Lower lobe of right lung (tissue), 2 donors: ENCODE results near the gene TEKTIP1. TPM values are rescaled to one million over a fixed set of nuclear protein-coding genes. Genes with fewer than 3 reads are reported as not detected.
"Not testable (repeated sequence)": the region's sequence is repeated elsewhere in the genome, so short reads cannot be mapped to it uniquely, and the experiment has no call there.

ENCODE experiments used
- ATAC-seq, 2 donors: fragments of 200-7000 bp; cut with Tn5 transposase; one replicate each; pipeline ENCODE4 v1.9.1; 2020 to 2022; ENCODE audit warnings: mild to moderate bottlenecking in 2 of 2, moderate library complexity in 2 of 2
- DNase-seq: peaks from one replicate; pipeline ENCODE4 v3.0.0-alpha.2; 2020
- H3K27ac ChIP-seq: fragments of 200-600 bp; one replicate; pipeline ENCODE4 v1.8.0; 2022
- H3K27me3 ChIP-seq: fragments of 200-600 bp; one replicate; pipeline ENCODE4 v1.8.0; 2022; ENCODE audit warnings: low read depth
- H3K36me3 ChIP-seq: fragments of 200-600 bp; one replicate; pipeline ENCODE4 v1.8.0; 2022; ENCODE audit warnings: mild to moderate bottlenecking
- H3K4me1 ChIP-seq: fragments of 200-600 bp; one replicate; pipeline ENCODE4 v1.8.0; 2022
- H3K4me3 ChIP-seq: fragments of 200-600 bp; one replicate; pipeline ENCODE4 v1.8.0; 2022; ENCODE audit warnings: mild to moderate bottlenecking
- H3K9me3 ChIP-seq: fragments of 200-600 bp; one replicate; pipeline ENCODE4 v1.8.0; 2022
- intact Hi-C: fragments of 100-400 bp; cut with DNase I; formaldehyde crosslinking; loops from one replicate; pipeline ENCODE4 v1.11.0; 2022
- total RNA-seq: library from RNA; stranded (reverse); fragmentation: NEBNext Ultra II Directional; extraction: Animal tissue kit (Norgen Biotek cat#: 25700); gene quantifications from one replicate; pipeline ENCODE4 v1.2.1, GENCODE V29; 2021
- TF ChIP-seq, protein P1 (sequence below): fragments of 200-600 bp; IDR thresholded peaks from one replicate; pipeline ENCODE4 v1.8.0; 2022; ENCODE audit warnings: antibody characterized with exemption, mild to moderate bottlenecking
- donor health status: DM: no; HTN: yes; CAD: no; lungs with severe emphysema.

Gene TEKTIP1
- total RNA-seq, 1 donor from 2014 or later = 2.2 TPM

GRCh38 chr19:3580156-3580934 lies 41.4 kb downstream of the TEKTIP1 start:
- no peak for ATAC-seq

DNA sequence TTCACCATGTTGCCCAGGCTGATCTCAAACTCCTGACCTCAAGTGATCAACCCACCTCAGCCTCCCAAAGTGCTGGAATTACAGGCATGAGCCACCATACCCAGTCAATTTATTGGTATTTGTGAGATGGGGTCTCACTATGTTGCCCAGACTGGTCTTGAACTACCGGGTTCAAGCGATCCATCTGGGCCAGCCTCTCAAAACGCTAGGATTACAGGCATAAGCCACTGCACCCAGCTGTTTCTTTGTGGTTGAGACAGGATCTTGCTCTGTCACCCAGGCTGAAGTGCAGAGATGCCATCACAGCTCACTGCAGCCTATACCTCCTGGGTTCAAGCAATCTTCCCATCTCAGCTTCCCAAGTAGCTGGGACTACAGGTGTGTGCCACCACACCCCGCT lies 42.8 kb downstream of the TEKTIP1 start:
- H3K36me3 ChIP-seq, H3K4me3 ChIP-seq, intact Hi-C loops, DNase-seq, H3K9me3 ChIP-seq, ATAC-seq, H3K27ac ChIP-seq: not testable (repeated sequence)
- H3K4me1 ChIP-seq = peaks cover 11% of the 10 kb centered on the region
- peaks cover 25% of the 10 kb centered on the region for H3K27me3 ChIP-seq

More at GRCh38 chr19:3580156-3580934, 41.4 kb downstream of the TEKTIP1 start:
- H3K4me1 ChIP-seq = peaks cover 12% of the 10 kb centered on the region
- no peaks in the 10 kb centered on the region for H3K9me3 ChIP-seq
- peaks cover 2% of the 10 kb centered on the region for H3K36me3 ChIP-seq
- intact Hi-C loops = no loop called here
- no peak overlapping the region for H3K4me3 ChIP-seq
- TF ChIP-seq, protein P1, sequence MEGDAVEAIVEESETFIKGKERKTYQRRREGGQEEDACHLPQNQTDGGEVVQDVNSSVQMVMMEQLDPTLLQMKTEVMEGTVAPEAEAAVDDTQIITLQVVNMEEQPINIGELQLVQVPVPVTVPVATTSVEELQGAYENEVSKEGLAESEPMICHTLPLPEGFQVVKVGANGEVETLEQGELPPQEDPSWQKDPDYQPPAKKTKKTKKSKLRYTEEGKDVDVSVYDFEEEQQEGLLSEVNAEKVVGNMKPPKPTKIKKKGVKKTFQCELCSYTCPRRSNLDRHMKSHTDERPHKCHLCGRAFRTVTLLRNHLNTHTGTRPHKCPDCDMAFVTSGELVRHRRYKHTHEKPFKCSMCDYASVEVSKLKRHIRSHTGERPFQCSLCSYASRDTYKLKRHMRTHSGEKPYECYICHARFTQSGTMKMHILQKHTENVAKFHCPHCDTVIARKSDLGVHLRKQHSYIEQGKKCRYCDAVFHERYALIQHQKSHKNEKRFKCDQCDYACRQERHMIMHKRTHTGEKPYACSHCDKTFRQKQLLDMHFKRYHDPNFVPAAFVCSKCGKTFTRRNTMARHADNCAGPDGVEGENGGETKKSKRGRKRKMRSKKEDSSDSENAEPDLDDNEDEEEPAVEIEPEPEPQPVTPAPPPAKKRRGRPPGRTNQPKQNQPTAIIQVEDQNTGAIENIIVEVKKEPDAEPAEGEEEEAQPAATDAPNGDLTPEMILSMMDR = no peak
- DNase-seq = no peak
- H3K27me3 ChIP-seq = peaks cover 13% of the 10 kb centered on the region
- no peak overlapping the region for H3K27ac ChIP-seq

DNA sequence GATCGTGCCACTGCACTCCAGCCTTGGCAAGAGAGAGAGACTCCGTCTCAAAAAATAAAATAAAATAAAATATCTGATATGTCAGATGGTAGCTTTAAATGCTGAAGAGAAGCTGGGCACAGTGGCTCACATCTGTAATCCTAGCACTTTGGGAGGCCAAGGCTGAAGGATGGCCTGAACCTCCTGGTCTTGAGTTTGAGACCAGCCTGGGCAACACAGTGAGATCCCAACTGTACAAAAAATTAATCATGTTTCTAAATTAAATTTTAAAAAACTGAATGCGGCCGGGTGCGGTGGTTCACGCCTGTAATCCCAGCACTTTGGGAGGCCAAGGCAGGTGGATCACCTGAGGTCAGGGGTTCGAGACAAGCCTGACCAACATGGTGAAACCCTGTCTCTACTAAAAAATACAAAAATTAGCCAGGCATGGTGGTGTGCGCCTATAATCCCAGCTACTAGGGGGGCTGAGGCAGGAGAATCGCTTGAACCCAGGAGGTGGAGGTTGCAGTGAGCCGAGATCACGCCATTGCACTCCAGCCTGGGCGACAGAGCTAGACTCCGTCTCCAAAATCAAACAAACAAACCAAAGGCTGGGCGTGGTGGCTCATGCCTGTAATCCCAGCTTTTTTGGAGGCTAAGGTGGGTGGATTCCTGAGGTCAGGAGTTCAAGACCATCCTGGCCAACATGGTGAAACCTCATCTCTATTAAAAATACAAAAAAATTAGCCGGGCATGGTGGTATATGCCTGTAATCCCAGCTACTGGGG lies 45.2 kb downstream of the TEKTIP1 start:
- H3K4me3 ChIP-seq, ATAC-seq, H3K27ac ChIP-seq, H3K9me3 ChIP-seq, intact Hi-C loops, H3K4me1 ChIP-seq, DNase-seq, H3K36me3 ChIP-seq: not testable (repeated sequence)
- H3K27me3 ChIP-seq = peaks cover 25% of the 10 kb centered on the region

GRCh38 chr19:3585301-3586126 lies 46.5 kb downstream of the TEKTIP1 start, which contains the start of gene GIPC3:
TSS of gene GIPC3 (plus strand) at chr19:3585478. CDS start at chr19:3585598, 120 bp downstream.
- Histone ChIP-seq H3K36me3 (no peaks in the 10 kb centered on the region), H3K27me3 (peaks cover 25% of the 10 kb centered on the region), H3K9me3 (no peaks in the 10 kb centered on the region), H3K4me3 (peak within 1 kb of the TSS; percentile 54), H3K27ac (no peak within 1 kb of the TSS), H3K4me1 (peaks cover 10% of the 10 kb centered on the region)
- TF ChIP-seq, protein P1 = no peak
- intact Hi-C loops = no loop called here
- peak in 1 of 2 donors; percentile 5 for ATAC-seq
- DNase-seq = no peak

DNA sequence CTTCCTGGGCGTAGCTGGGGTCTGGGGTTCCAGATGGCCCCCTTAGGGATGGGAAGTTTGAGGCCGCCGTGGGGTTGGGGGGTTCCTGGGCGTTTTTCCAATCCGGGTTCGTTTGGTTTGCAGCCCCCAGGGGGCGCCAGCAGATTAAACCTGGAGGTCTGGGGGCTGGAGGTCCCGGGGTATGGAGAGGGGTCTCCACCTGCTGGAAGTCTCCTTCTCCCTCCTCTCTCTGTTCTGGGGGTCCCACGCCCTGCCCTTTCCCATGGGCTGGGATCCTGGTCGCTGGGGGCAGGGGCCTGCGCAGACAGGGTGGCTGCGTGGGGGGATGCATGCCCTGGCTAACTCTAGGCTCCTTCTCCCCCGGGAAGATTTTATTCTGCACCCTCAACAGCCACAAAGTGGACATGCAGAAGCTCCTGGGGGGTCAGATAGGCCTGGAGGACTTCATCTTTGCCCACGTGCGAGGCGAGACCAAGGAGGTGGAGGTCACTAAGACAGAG lies 47.2 kb downstream of the TEKTIP1 start:
- Histone ChIP-seq H3K9me3 (no peaks in the 10 kb centered on the region), H3K27me3 (peaks cover 25% of the 10 kb centered on the region), H3K27ac (no peak overlapping the region), H3K4me1 (peaks cover 10% of the 10 kb centered on the region), H3K4me3 (peak overlapping the region; percentile 54), H3K36me3 (no peaks in the 10 kb centered on the region)
- intact Hi-C loops = no loop called here
- DNase-seq (no peak), ATAC-seq (peak; percentile 11 to 26)
- TF ChIP-seq, protein P1 = peak; percentile 64
